NCI-H128 (cell line): ENCODE results near the gene RAVER2.
"Not testable (repeated sequence)": the region's sequence is repeated elsewhere in the genome, so short reads cannot be mapped to it uniquely, and the experiment has no call there.

ENCODE experiments used
- DNase-seq: peaks from one replicate; lab custom pipeline; 2025; ENCODE audit not compliant: unreplicated experiment; lab: John Stamatoyannopoulos, UW

The RAVER2 gene

DNA sequence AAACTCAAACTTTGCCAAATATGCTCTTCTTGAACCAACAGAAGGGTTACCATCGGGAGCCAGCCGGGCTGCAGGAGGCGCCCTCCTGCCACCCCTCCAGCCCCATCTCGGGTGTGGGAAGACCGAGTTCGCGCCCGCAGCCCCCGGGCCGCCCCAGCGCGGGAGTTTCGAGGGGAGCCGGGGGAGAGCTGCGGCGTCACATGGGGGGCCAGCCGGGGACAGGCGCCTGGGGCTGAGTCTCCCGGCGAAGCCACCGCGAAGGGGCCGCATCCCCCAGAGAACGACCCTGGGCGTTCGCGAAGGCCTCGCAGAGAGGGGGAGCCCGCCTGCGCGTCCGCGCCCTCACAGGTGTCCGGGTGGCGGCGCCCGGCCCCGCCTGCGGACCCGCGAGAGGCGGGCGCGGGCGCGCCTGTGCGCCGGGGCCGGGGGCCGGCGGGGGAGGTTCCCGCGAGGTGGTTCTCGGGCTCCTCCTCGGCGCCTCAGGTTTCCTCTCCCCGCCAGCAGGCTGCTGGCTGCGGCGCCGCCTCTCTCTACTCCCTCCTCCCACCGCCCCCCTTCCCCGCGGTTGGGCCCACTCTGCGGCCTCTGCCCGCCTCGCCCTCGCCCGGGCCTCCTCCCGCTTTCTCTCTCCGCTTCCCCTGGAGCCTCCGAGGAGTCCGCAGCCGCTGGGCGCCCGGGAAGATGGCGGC is at the start of gene RAVER2:
Gene RAVER2 (plus strand): TSS at position 584 of the 689 bp plus-strand sequence. CDS start 98 bp downstream, at position 682.
- peak; percentile 77 for DNase-seq

DNA sequence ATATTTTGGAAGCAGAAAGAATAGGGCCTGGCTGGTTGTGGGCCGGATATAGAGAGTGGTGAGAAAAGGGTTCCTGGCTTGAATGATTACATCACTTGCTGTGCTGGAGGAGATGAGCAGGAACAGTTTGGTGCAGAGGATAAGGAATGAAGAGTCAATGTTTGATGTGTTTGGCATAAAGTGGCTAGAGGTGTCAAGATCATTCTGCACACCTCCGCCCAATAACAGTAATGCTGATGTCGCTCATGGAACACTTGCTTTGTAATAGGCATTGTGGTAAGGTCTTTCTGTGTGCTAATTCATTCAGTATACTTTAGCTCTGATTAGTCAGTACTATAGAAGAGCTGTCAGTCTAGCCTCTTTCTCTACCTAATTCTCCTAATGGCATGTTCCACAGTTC is 48.0 kb upstream of the RAVER2 start:
- DNase-seq = no peak

DNA sequence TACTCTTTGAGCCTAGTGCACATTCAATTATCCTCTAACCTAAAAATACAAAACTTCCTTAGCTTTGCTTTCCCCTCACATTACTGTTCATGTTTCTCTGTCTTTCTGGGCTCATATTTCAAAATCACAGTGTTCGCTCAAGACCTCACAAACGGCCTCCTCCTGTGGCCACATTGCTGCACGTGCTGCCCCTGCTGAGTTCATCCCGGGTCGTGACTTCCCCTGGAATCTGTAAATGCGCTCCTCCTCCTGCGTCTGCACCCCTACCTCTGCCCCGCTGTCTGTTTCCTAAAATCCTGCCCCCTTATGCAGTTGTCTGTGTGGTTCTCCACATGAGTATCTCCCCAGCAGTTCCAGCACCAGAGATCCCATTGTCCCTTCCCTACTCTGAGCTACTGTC is 45.5 kb upstream of the RAVER2 start:
- no peak for DNase-seq

DNA sequence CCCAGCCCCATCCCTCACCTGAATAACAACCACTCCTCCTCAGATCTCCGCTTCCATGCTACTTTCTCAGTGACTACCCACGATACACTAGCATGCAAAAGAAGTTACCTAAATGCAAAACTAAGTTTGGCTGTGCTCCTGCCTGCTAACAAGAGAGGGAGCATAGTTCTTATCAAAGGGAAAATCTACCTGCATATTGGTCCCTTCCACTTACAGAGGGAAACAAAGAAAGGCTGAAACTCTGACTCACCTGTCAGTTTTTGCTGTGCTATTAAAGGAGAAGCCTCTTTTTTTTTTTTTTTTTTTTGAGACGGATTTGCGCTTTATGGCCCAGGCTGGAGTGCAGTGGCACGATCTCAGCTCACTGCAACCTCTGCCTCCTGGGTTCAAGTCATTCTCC is 43.8 kb upstream of the RAVER2 start:
- no peak for DNase-seq

DNA sequence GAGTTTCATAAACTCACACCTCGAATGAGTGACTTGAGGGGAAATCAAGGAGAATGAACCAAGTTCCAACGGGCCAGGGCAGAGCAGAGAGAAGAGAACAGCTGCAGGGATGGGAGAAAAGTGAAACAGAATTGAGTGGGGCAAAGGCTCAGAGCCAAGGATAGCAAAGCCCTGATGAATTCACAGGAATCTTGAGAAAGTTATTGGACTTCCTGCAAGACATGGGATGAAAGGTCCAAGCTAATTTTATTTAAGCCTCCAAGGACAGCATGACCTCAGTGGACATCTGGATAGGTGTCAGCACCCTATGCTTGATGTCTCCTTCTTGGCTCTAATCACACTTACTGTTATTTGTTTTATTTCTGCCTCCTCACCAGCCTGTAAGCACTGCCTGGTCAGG is 43.0 kb upstream of the RAVER2 start:
- DNase-seq = no peak

GRCh38 chr1:64702670-64703069 is 42.2 kb upstream of the RAVER2 start:
- not testable (repeated sequence) for DNase-seq

DNA sequence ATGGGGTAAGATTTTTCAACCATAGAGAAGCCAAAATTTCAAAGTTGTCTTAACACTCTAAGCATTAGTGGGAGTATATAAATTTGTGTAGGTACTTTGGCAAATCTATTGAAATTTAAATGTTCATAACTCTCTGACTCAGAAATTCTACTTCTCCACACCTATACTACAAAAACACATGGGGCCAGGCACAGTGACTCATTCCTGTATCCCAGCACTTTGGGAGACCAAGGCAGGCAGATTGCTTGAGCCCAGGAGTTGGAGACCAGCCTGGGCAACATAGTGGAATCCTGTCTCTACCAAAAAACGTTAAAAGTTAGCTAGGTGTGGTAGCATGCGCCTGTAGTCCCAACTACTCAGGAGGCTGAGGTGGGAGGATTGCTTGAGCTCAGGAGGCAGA is 41.3 kb upstream of the RAVER2 start:
- DNase-seq = no peak

- no peak for DNase-seq
These were observed 39.3 kb upstream of the RAVER2 start for GRCh38 chr1:64705591-64705990.

GRCh38 chr1:64711266-64711665 is 33.6 kb upstream of the RAVER2 start:
- DNase-seq = no peak

DNA sequence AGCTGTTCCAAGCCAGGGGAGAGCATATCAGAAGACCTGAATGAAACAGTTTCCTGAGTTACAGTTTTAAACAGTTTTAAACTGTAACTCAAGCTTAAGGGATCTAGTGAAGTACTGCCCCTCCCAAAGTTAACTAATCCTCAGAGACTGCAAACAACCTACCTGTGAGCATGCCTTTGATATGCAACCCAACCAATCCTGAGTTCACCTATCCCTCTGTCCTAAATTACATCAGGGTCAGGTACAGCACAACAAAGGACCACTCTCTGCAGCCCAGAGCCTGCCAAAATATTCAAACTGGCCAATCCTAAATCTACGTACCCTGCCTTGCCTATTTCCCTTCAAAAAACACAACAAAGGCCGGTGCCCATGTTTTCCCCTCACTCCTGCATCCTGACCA is 32.8 kb upstream of the RAVER2 start:
- no peak for DNase-seq

DNA sequence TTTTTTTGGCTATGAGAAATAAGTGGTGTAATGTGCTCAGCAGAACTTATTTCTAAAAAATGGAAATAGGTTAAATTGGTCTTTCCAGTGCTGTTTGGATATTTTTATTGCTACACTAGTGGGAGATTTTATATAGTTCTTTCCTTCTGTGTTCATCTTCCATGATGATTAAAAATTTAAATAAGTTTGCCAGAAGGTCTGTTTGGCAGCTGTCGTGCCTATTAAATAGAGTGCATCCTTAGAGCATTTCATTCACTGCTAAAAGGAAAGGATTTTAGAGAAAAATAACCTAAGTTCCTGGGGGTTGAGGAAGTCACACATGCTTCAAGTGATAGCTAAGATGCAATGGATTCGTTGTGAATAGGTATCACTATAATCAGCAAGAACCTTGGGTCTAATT is 29.7 kb upstream of the RAVER2 start:
- DNase-seq = no peak

DNA sequence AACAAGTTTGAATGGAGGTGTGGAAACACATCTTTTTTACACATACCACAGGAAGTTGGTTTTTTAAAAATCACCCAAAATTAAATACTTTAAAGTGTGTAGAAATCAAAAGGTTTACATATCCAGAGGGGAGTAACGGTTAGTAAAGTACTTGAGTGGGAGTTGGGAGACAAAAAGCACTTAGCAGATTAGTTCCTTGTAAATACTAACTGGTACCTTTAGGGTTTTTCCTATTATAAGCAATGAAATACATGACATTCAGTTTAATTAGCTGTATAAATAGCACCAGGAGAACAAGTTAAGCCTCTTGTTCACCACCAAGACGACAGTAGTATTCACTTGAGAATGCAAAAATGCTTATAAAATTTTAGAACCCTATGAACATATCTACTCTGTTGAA is 23.7 kb upstream of the RAVER2 start:
- no peak for DNase-seq

- DNase-seq = no peak
These were observed 23.2 kb upstream of the RAVER2 start for GRCh38 chr1:64721576-64722145.

GRCh38 chr1:64727861-64728260 is 17.0 kb upstream of the RAVER2 start:
- DNase-seq = no peak

- no peak for DNase-seq
These were observed 11.1 kb upstream of the RAVER2 start for GRCh38 chr1:64733581-64734286.

- DNase-seq = no peak
These were observed 10.6 kb upstream of the RAVER2 start for GRCh38 chr1:64734287-64734652.

DNA sequence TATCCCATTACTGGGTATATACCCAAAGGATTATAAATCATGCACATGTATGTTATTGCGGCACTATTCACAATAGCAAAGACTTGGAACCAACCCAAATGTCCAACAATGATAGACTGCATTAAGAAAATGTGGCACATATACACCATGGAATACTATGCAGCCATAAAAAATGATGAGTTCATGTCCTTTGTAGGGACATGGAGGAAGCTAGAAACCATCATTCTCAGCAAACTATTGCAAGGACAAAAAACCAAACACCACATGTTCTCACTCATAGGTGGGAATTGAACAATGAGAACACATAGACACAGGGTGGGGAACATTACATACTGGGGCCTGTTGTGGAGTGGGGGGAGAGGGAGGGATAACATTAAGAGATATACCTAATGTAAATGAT is 4.2 kb upstream of the RAVER2 start:
- DNase-seq = not testable (repeated sequence)

- DNase-seq = no peak
These were observed 852 bp upstream of the RAVER2 start for GRCh38 chr1:64743954-64744491.

DNA sequence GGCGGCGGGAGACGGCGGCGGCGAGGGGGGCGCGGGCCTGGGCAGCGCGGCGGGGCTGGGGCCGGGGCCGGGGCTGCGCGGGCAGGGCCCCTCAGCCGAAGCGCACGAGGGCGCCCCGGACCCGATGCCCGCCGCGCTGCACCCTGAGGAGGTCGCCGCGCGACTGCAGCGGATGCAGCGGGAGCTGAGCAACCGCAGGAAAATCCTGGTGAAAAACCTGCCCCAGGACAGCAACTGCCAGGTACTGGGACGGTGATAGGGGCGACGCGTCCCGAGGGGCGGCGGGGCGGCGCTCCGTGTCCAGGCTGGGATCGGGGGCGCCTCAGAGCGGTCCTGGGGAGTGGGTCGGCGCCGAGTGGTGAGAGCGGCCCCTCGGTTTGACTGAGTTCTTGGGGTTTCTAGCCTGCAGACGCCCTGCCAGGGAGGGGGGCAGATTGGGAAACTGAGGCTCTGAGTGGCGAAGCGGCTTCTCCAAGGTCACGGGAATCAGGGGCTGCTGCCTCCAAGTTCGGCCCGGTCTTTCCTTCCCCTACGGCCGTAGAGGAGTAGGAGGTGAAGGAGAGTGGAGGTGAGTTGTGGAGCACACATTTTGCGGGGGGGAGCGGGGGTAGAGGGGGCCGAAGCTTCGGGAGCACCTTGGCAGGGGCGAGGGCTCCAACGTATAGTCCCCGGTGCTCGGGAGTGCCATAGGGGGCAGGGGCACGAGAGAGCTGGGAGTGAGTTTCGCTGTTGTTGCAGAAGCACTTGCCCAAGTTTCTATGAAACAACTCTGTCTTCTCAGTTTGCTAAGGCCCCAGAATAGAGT is 508 bp downstream of the RAVER2 start:
- DNase-seq = no peak

DNA sequence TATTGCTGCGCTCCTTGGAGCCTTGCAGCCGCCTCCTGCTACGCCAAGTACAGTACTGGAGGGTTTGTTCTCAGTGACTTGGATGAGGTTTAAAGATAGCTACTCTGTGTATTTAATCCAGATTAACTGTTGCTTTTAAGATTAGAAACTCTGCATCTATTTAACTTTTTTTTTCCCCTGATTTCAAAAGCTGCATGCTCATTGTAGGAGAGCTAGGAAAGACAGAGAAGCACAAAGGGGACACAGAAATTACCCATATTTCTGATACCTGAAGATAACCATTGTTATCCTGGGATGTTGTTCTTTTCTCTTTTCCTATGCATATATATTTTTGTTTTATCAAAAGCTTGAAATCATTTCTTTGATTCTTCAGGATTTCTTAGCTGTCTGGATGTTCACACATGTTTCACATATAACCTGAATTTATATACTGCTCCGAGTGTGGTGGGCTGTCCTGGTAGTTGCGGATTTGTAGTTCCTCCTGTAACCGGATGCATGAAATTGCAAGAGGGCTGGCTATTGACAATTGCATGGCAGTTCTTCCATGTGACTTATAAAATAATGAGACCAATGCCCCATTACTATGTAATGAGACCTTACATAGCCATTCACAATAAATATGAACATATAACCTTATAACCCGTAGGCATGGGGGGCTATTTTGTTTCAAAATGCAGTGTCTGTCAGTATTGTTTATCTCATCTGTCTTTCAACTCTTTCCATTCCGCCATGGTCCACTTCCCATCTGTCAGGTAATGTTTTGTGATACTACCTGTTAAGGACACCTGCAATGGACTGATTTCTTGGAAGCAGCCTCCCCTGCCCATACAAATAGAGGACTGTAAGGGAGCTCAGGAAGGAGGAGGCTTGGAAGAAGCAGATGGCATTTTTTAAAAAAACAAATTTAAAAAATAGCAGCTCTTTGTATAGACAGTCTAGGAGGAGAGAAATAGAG is 1.4 kb downstream of the RAVER2 start:
- DNase-seq = no peak
